Measurements from ENCODE around the gene SPTB. TPM values are rescaled to one million over a fixed set of nuclear protein-coding genes. Genes with fewer than 3 reads are reported as not detected.

The SPTB gene
- total and polyA plus RNA-seq, 9 of the 15 experiments (the other 6 are each of a cell fraction or from before 2014, with no cell fraction given): 0.21 to 45.9 (median 11.7) TPM

DNA sequence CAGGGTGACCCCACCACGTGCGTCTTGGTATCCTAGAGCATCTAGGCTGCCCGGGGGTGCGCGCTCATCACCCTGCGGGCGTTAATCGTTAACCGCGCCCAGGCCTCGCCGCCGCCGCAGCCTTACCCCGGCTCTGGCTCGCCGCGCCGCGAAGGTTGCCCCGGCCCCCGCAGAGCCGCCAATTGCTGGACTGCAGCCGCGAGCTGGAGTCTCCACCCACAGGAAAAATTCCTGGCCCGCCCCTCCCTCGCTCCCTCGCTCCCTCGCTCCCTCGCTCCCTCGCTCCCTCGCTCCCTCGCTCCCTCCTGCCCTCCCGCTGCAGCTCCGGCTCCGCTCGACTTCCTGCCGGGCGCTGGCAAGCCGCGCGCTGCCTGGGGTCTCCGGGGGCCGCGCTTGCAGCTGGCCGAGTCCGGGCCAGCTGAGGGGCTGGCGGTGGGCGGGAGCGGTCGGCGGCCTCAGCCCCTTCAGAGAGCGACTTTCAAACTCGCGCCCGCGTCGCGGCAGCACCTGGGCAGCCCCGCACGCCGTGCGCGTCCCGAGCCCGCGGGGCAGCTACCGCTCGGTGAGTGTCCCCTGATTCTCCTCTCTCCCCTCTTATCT, 175.5 kb downstream of the SPTB start, which contains the start of gene PLEKHG3:
Gene PLEKHG3, plus strand, starts transcription at position 282 of the 600 bp plus-strand sequence. CDS start 23,208 bp downstream, outside the sequence.
- no TSS peak for BruUV-seq (replicated peaks)
- Histone ChIP-seq H3K9me1 (ENCODE audit: control insufficient read depth, insufficient read depth, low read length) (no peaks in the 10 kb centered on the region), H4K20me1 (replicated peaks; ENCODE audit: control insufficient read depth, insufficient read depth, low read length) (no peaks in the 10 kb centered on the region), H3K9me3 (replicated peaks; ENCODE audit: control insufficient read depth, insufficient read depth, low read depth, low read length) (no peaks in the 10 kb centered on the region), H2AFZ (ENCODE audit: low read depth, low read length) (no peak within 1 kb of the TSS), H3K9ac (ENCODE audit: insufficient read depth in 1 of 2, low read depth in 2 of 2, low read length in 2 of 2) (no peak within 1 kb of the TSS), H3K4me1 (replicated peaks in 1 of 2; ENCODE audit: control insufficient read depth in 2 of 2, insufficient read depth in 2 of 2, low read length in 2 of 2) (peaks cover 0 to 18% of the 10 kb centered on the region in 2 experiments; a peak in 2 of 5 replicates), H3K79me2 (ENCODE audit: control insufficient read depth, insufficient read depth, low read length) (no peaks in the 10 kb centered on the region), H3K27me3 (ENCODE audit: control insufficient read depth in 2 of 2, insufficient read depth in 2 of 2, low read length in 2 of 2) (peaks cover 29 to 64% of the 10 kb centered on the region in 2 experiments), H3K4me2 (ENCODE audit: insufficient read depth, low read length) (no peak within 1 kb of the TSS), H3K4me3 (no peak within 1 kb of the TSS; the same call in 1 of the 2 replicates), H3K36me3 (ENCODE audit: control insufficient read depth, insufficient read depth, low read length) (no peaks in the 10 kb centered on the region), H3K27ac (ENCODE audit: extremely low read depth, low read depth, low read length) (no peak within 1 kb of the TSS)
- ChIA-PET POLR2A (interaction anchor here (0.7 to 1.5 kb wide), 3 partner anchors 11 to 210 kb away, joined by 3 to 5 read pairs (median 3); partner anchors contain the start of gene CHURC1), CTCF (ENCODE audit: low intra/inter-chr PET ratio) (no interaction called here)
- intact Hi-C loops (cut with micrococcal nuclease) (no loop called here), in situ Hi-C loops (cut with MboI) (no loop called here)
- no peak for TF ChIP-seq DACH1 (IDR thresholded peaks at IDR 0.05; ENCODE audit: partially characterized antibody)
- no peak for TF ChIP-seq ZNF77 (CRISPR knock-in tag; IDR thresholded peaks at IDR 0.05)
- TF ChIP-seq EGR1 (conservative IDR thresholded peaks at IDR 0.05): 0 out of 2 replicates have a peak, but pooled peaks have one; percentile 13
- peak; percentile 27; the same call in 1 of the 2 replicates for TF ChIP-seq RNF2 (IDR thresholded peaks at IDR 0.05)
- TF ChIP-seq PHB (CRISPR knock-in tag; IDR thresholded peaks at IDR 0.05): no peak
- ATAC-seq (peak; percentile 62), DNase-seq (ENCODE audit: extremely low read depth in 1 of 4, low spot score in 3 of 4) (peak; percentile 9 to 50 (median 32)), FAIRE-seq (no peak)
- 9% methylated on average over 23 of the region's 69 CpGs for WGBS (ENCODE audit: insufficient coverage, low coverage, missing lambda C conversion rate)

Data from K562 (cell line).